Natural killer cell (primary cell): Measurements from ENCODE around the gene UBAC2. TPM values are rescaled to one million over a fixed set of nuclear protein-coding genes. Genes with fewer than 3 reads are reported as not detected.

ENCODE experiments used
- ATAC-seq, 3 donors: fragments of 150-1000 bp in 2 of 3; fragments of 200-7000 bp in 1 of 3; cut with Tn5 transposase; 1 replicate in 1 of 3; 2 replicates in 2 of 3; pipeline ENCODE4 v1.10.0; 2021; ENCODE audit warnings: mild to moderate bottlenecking in 2 of 3, moderate library complexity in 2 of 3
- DNase-seq, 2 donors: peaks; one replicate each; pipeline versions ENCODE4 v3.0.0 to v3.0.0-alpha.2; 2013 to 2021; ENCODE audit warnings: mixed read lengths in 1 of 2
- H3K27ac ChIP-seq: one replicate; pipeline ENCODE4 v1.5.1; 2013; ENCODE audit warnings: mild to moderate bottlenecking, low read length
- H3K27me3 ChIP-seq: one replicate; pipeline ENCODE4 v1.6.1; 2013; ENCODE audit warnings: low read length; ENCODE audit not compliant: control insufficient read depth, insufficient read depth
- H3K36me3 ChIP-seq: one replicate; pipeline ENCODE4 v1.6.1; 2013; ENCODE audit warnings: low read length; ENCODE audit not compliant: control insufficient read depth, insufficient read depth
- H3K4me1 ChIP-seq: one replicate; pipeline ENCODE4 v1.6.1; 2013; ENCODE audit warnings: low read length; ENCODE audit not compliant: control insufficient read depth, insufficient read depth
- H3K4me3 ChIP-seq: one replicate; pipeline ENCODE4 v1.5.1; 2013; ENCODE audit warnings: low read length
- H3K9me3 ChIP-seq: one replicate; pipeline ENCODE4 v1.6.1; 2013; ENCODE audit warnings: low read length; ENCODE audit not compliant: control insufficient read depth, insufficient read depth
- H3K27ac Mint-ChIP-seq, 2 donors: one replicate each; pipeline ENCODE4 v1.8.0; 2022; ENCODE audit warnings: mild to moderate bottlenecking in 2 of 2, mixed read lengths in 2 of 2, moderate library complexity in 1 of 2
- H3K27me3 Mint-ChIP-seq, 2 donors: one replicate each; pipeline ENCODE4 v1.8.0; 2022; ENCODE audit warnings: low read depth in 2 of 2, mixed read lengths in 2 of 2
- H3K36me3 Mint-ChIP-seq: one replicate; pipeline ENCODE4 v1.8.0; 2022; ENCODE audit warnings: mixed read lengths
- H3K4me1 Mint-ChIP-seq, 2 donors: one replicate each; pipeline ENCODE4 v1.8.0; 2022; ENCODE audit warnings: mixed read lengths in 2 of 2
- H3K4me3 Mint-ChIP-seq: one replicate; pipeline ENCODE4 v1.8.0; 2022; ENCODE audit warnings: mild to moderate bottlenecking, moderate library complexity, mixed read lengths
- H3K9me3 Mint-ChIP-seq, 2 donors: one replicate each; pipeline ENCODE4 v1.8.0; 2022; ENCODE audit warnings: mixed read lengths in 2 of 2
- CTCF ChIP-seq: fragments of 200-600 bp; IDR thresholded peaks from one replicate; pipeline ENCODE4 v1.8.0; 2022; ENCODE audit warnings: antibody characterized with exemption
- WGBS: methylation state at CpG from one replicate; pipeline ENCODE4 v1.1.7; 2013; ENCODE audit warnings: missing lambda C conversion rate; ENCODE audit not compliant: insufficient coverage; 5-methylcytosine and 5-hydroxymethylcytosine counted together
- intact Hi-C: fragments of 100-400 bp; cut with micrococcal nuclease; formaldehyde crosslinking; loops from one replicate; pipeline ENCODE4 v1.14.2; 2022
- total RNA-seq, 4 donors: library from RNA; stranded (reverse); fragments of 120-200 nt in 1 of 4; gene quantifications; one replicate each; pipeline versions ENCODE4 v1.2.3 to v1.2.4, GENCODE V29; 2013 to 2022

The UBAC2 gene
- total RNA-seq, 3 donors from 2014 or later (not counting 1 experiment from before 2014, with no cell fraction given) = 50.6 to 59.1 (median 56.4) TPM

GRCh38 chr13:99316224-99316623, 115.6 kb downstream of the UBAC2 start:
- H3K27ac Mint-ChIP-seq = no peak overlapping the region
- no peak overlapping the region for H3K27ac ChIP-seq
- DNase-seq (no peak), ATAC-seq (no peak)
- peaks cover 18% of the 10 kb centered on the region for H3K36me3 ChIP-seq
- TF ChIP-seq CTCF = no peak
- no peaks in the 10 kb centered on the region for H3K27me3 Mint-ChIP-seq
- no peak overlapping the region for H3K4me3 ChIP-seq
- H3K4me1 Mint-ChIP-seq = peaks cover 31 to 32% of the 10 kb centered on the region in 2 donors
- no peaks in the 10 kb centered on the region for H3K27me3 ChIP-seq
- intact Hi-C loops = no loop called here
- no peaks in the 10 kb centered on the region for H3K9me3 ChIP-seq
- H3K9me3 Mint-ChIP-seq = no peaks in the 10 kb centered on the region
- peaks cover 6% of the 10 kb centered on the region for H3K36me3 Mint-ChIP-seq
- peaks cover 28% of the 10 kb centered on the region for H3K4me1 ChIP-seq
- 100% methylated on average over 2 of the region's 2 CpGs for whole genome bisulfite sequencing
- H3K4me3 Mint-ChIP-seq = no peak overlapping the region

- Mint-ChIP-seq H3K27me3 (no peaks in the 10 kb centered on the region), H3K9me3 (no peaks in the 10 kb centered on the region), H3K36me3 (peaks cover 6% of the 10 kb centered on the region), H3K4me1 (peaks cover 30 to 31% of the 10 kb centered on the region in 2 donors), H3K27ac (no peak overlapping the region), H3K4me3 (no peak overlapping the region)
- H3K27me3 ChIP-seq = no peaks in the 10 kb centered on the region
- DNase-seq = no peak
- no peaks in the 10 kb centered on the region for H3K9me3 ChIP-seq
- H3K4me1 ChIP-seq = peaks cover 28% of the 10 kb centered on the region
- WGBS = 92% methylated on average over 5 of the region's 6 CpGs
- no peak for TF ChIP-seq CTCF
- H3K27ac ChIP-seq = no peak overlapping the region
- no peak overlapping the region for H3K4me3 ChIP-seq
- H3K36me3 ChIP-seq = peaks cover 18% of the 10 kb centered on the region
- no peak for ATAC-seq
- intact Hi-C loops = no loop called here
Measured at GRCh38 chr13:99316657-99317256, 116.1 kb downstream of the UBAC2 start.

GRCh38 chr13:99320693-99321481, 120.2 kb downstream of the UBAC2 start:
- Mint-ChIP-seq H3K27me3 (no peaks in the 10 kb centered on the region), H3K4me1 (peaks cover 23 to 25% of the 10 kb centered on the region in 2 donors), H3K4me3 (no peak overlapping the region), H3K36me3 (peaks cover 4% of the 10 kb centered on the region), H3K27ac (no peak overlapping the region), H3K9me3 (no peaks in the 10 kb centered on the region)
- Histone ChIP-seq H3K9me3 (no peaks in the 10 kb centered on the region), H3K36me3 (peaks cover 20% of the 10 kb centered on the region), H3K4me3 (no peak overlapping the region), H3K27me3 (no peaks in the 10 kb centered on the region), H3K4me1 (peaks cover 16% of the 10 kb centered on the region), H3K27ac (peak overlapping the region; percentile 5)
- ATAC-seq = no peak
- WGBS = 95% methylated on average over 5 of the region's 5 CpGs
- TF ChIP-seq CTCF = no peak
- intact Hi-C loops = no loop called here
- DNase-seq = peak in 1 of 2 donors; percentile 85
